Stomach (tissue), 9 donors: ENCODE data around the gene STAB1. TPM values are rescaled to one million over a fixed set of nuclear protein-coding genes. Genes with fewer than 3 reads are reported as not detected.

Experiments
- DNase-seq, 2 donors: peaks; one replicate each; pipeline versions ENCODE4 v3.0.0 to v3.0.0-alpha.2; 2013 to 2019
- H3K27ac ChIP-seq, 5 donors: fragments of 200-600 bp in 4 of 5; sonication (generic) in 4 of 5; one replicate each; pipeline ENCODE4 v1.5.1; 2013 to 2019; ENCODE audit warnings: mild to moderate bottlenecking in 1 of 5, moderate library complexity in 1 of 5
- H3K27me3 ChIP-seq, 3 donors: fragments of 200-600 bp; sonication (generic); one replicate each; pipeline ENCODE4 v1.5.1; 2017 to 2019; ENCODE audit warnings: mixed run types in 1 of 3
- H3K36me3 ChIP-seq, 4 donors: fragments of 200-600 bp; sonication (generic); 1 replicate in 3 of 4; 2 replicates in 1 of 4; pipeline ENCODE4 v1.5.1; 2016 to 2019
- H3K4me1 ChIP-seq, 4 donors: fragments of 200-600 bp; sonication (generic); one replicate each; pipeline ENCODE4 v1.5.1; 2016 to 2019
- H3K4me3 ChIP-seq, 4 donors: fragments of 200-600 bp; sonication (generic) in 3 of 4; one replicate each; pipeline ENCODE4 v1.5.1; 2016 to 2019; ENCODE audit warnings: mild to moderate bottlenecking in 1 of 4
- H3K9me3 ChIP-seq, 4 donors: fragments of 200-600 bp; sonication (generic); one replicate each; pipeline ENCODE4 v1.5.1; 2016 to 2019
- EP300 ChIP-seq: sonication (generic); formaldehyde crosslinking; IDR thresholded peaks from one replicate; pipeline ENCODE4 v1.6.1; 2017; ENCODE audit warnings: antibody characterized with exemption
- POLR2A ChIP-seq, 4 donors: fragments of 450-650 bp; IDR thresholded peaks; one replicate each; pipeline ENCODE4 v1.6.1; 2016; ENCODE audit warnings: antibody characterized with exemption in 4 of 4, control low read depth in 2 of 4, mild to moderate bottlenecking in 1 of 4, moderate library complexity in 1 of 4
- POLR2AphosphoS5 ChIP-seq, 3 donors: sonication (generic); formaldehyde crosslinking; IDR thresholded peaks; one replicate each; pipeline ENCODE4 v1.6.1; 2016; ENCODE audit warnings: antibody characterized with exemption in 3 of 3
- WGBS, 5 donors: extraction: QIAGEN DNeasy Blood & Tissue Kit in 3 of 5; methylation state at CpG; one replicate each; pipeline versions ENCODE4 v1.1.5 to v1.1.7; 2013 to 2018; 5-methylcytosine and 5-hydroxymethylcytosine counted together
- intact Hi-C: fragments of 100-400 bp; cut with DNase I; formaldehyde crosslinking; loops from one replicate; pipeline ENCODE4 v1.15.1; 2023; ENCODE audit warnings: low total_unique reads
- polyA plus RNA-seq, 3 donors: library from polyadenylated mRNA; stranded (reverse); fragments of 200-250 nt; gene quantifications; one replicate each; pipeline ENCODE4 v1.2.3, GENCODE V29; 2013
- total RNA-seq, 5 donors: library from RNA; depleted of rRNA; stranded (reverse); fragments of >200 nt; gene quantifications; one replicate each; pipeline versions ENCODE4 v1.1.0 to v1.2.3, GENCODE V29; 2014 to 2016
- TF ChIP-seq, protein P1 (sequence below), 7 experiments: fragments of 450-650 bp in 4 of 7; fragments of 200-600 bp in 3 of 7; sonication (generic) in 3 of 7; IDR thresholded peaks; one replicate each; pipeline ENCODE4 v1.5.1; 2016 to 2019; ENCODE audit warnings: antibody characterized with exemption in 7 of 7, control low read depth in 2 of 7, mild to moderate bottlenecking in 1 of 7
- donor health status: healthy with polysubstance abuse.
- donor health status: Bipolar disorder and iron deficiency.
- donor health status: healthy.

Gene STAB1
- total and polyA plus RNA-seq, 8 donors: 33.7 to 295 (median 62.8) TPM

DNA sequence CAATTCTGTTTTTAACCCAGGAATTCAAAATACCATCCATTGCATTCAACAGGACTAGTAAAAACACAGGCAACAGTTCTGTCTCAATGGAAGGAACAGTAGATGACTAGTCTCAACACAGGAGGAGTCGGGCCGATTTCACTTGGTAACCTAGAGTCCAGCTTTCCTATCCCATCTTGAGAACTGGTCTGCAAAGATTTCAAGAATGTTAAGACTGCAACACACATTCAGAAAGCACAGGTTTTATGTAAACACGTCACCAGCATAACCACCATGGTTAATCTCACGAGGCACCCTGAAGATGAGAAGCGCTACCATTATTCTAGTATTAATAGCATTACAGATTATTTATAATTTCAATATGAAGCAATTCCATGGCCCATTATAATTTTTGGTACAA is 63.3 kb downstream of the STAB1 start:
- TF ChIP-seq EP300 (no peak), POLR2A (IDR thresholded peaks at IDR 0.05) (no peak), POLR2AphosphoS5 (IDR thresholded peaks at IDR 0.05) (no peak)
- TF ChIP-seq, protein P1, sequence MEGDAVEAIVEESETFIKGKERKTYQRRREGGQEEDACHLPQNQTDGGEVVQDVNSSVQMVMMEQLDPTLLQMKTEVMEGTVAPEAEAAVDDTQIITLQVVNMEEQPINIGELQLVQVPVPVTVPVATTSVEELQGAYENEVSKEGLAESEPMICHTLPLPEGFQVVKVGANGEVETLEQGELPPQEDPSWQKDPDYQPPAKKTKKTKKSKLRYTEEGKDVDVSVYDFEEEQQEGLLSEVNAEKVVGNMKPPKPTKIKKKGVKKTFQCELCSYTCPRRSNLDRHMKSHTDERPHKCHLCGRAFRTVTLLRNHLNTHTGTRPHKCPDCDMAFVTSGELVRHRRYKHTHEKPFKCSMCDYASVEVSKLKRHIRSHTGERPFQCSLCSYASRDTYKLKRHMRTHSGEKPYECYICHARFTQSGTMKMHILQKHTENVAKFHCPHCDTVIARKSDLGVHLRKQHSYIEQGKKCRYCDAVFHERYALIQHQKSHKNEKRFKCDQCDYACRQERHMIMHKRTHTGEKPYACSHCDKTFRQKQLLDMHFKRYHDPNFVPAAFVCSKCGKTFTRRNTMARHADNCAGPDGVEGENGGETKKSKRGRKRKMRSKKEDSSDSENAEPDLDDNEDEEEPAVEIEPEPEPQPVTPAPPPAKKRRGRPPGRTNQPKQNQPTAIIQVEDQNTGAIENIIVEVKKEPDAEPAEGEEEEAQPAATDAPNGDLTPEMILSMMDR (IDR thresholded peaks at IDR 0.05): no peak
- Histone ChIP-seq H3K4me1 (peaks cover 0 to 22% (median 2%) of the 10 kb centered on the region in 4 donors), H3K27me3 (no peaks in the 10 kb centered on the region), H3K36me3 (peaks cover 36 to 96% (median 88%) of the 10 kb centered on the region in 4 donors), H3K9me3 (no peaks in the 10 kb centered on the region), H3K4me3 (no peak overlapping the region), H3K27ac (no peak overlapping the region)
- 78 to 98% (median 94%) methylated on average over 5 of the region's 5 CpGs for WGBS, 5 donors
- intact Hi-C loops: no loop called here
- no peak for DNase-seq

DNA sequence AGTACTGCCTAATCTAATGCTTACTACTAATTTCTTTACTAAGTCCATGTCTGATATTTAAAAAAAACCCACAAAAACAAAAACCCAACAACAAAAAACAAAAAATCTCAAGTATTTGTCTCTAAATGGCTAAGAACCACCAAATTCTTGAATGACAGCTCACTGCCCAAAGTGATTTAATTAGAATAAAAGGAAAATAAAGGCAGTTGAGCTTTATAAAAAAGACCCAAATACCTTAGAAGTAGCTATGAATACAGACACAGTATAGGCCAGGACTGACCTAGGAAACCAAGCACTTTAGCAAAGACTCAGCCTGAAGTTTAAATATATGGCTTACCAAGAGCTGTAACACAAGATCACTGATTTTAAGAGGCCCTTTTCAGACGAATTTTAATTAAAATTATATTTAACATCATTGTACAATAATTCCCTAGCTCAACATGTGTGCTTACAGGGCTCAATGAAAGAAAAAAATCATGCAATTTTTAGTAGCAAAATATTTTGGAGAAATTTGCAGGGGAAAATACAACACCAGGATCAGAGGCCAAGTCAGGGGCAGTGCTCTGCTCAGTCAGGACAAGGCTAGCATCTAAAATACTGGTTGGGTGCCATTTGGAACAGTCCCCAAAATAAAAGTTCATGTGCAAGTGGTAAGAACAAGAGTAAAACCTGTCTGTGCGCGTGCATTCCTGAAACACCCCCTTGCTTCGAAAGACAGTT is 66.0 kb downstream of the STAB1 start:
- Histone ChIP-seq H3K9me3 (no peaks in the 10 kb centered on the region), H3K27me3 (no peaks in the 10 kb centered on the region), H3K36me3 (peaks cover 31 to 98% (median 91%) of the 10 kb centered on the region in 4 donors), H3K4me1 (peaks cover 0 to 15% (median 2%) of the 10 kb centered on the region in 4 donors), H3K27ac (no peak overlapping the region), H3K4me3 (no peak overlapping the region)
- 72 to 78% (median 76%) methylated on average over 4 of the region's 4 CpGs for WGBS, 5 donors
- intact Hi-C loops: no loop called here
- no peak for DNase-seq
- TF ChIP-seq EP300: no peak
- no peak for TF ChIP-seq POLR2AphosphoS5 (IDR thresholded peaks at IDR 0.05)
- no peak for TF ChIP-seq POLR2A (IDR thresholded peaks at IDR 0.05)
- TF ChIP-seq, protein P1 (IDR thresholded peaks at IDR 0.05): no peak

GRCh38 chr3:52563984-52564383 is 68.8 kb downstream of the STAB1 start:
- 80 to 99% (median 95%) methylated on average over 2 of the region's 2 CpGs for WGBS, 5 donors
- H3K4me1 ChIP-seq: no peaks in the 10 kb centered on the region
- H3K27ac ChIP-seq: no peak overlapping the region
- H3K9me3 ChIP-seq: no peaks in the 10 kb centered on the region
- H3K27me3 ChIP-seq: no peaks in the 10 kb centered on the region
- intact Hi-C loops: no loop called here
- H3K36me3 ChIP-seq: peaks cover 28 to 91% (median 76%) of the 10 kb centered on the region in 4 donors
- TF ChIP-seq POLR2AphosphoS5 (IDR thresholded peaks at IDR 0.05) (no peak), EP300 (no peak), POLR2A (IDR thresholded peaks at IDR 0.05) (no peak)
- TF ChIP-seq, protein P1 (IDR thresholded peaks at IDR 0.05): no peak
- H3K4me3 ChIP-seq: no peak overlapping the region
- no peak for DNase-seq

DNA sequence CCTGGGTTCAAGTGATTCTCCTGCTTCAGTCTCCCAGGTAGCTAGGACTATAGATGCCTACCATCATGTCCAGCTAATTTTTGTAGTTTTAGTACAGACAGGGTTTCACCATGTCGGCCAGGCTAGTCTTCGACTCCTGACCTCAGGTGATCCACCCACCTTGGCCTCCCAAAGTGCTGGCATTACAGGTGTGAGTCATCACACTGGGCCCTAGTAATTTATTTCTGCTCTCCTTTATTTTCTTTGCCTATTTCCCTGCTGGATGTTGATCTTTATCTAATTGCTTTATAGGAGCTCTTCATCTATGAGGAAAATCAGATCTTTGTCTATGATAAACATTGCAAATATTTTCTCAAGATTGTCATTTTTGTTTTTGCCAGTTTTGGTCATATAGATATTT is 72.9 kb downstream of the STAB1 start:
- intact Hi-C loops: no loop called here
- Histone ChIP-seq H3K27me3 (no peaks in the 10 kb centered on the region), H3K36me3 (peaks cover 7 to 81% (median 64%) of the 10 kb centered on the region in 4 donors), H3K9me3 (no peaks in the 10 kb centered on the region), H3K4me1 (no peaks in the 10 kb centered on the region), H3K4me3 (no peak overlapping the region), H3K27ac (no peak overlapping the region)
- no peak for DNase-seq
- 94 to 100% (median 98%) methylated on average over 2 of the region's 2 CpGs for WGBS, 5 donors
- no peak for TF ChIP-seq EP300
- TF ChIP-seq, protein P1 (IDR thresholded peaks at IDR 0.05): no peak
- TF ChIP-seq POLR2AphosphoS5 (IDR thresholded peaks at IDR 0.05): no peak
- no peak for TF ChIP-seq POLR2A (IDR thresholded peaks at IDR 0.05)
